ENCODE results near the gene PPP4C.

PPP4C gene

GRCh38 chr16:30054959-30055553 is 20.7 kb upstream of the PPP4C start:
- peak in 2 of 58 donors; percentile 12 to 19 for DNase-seq

GRCh38 chr16:30060346-30060745 is 15.4 kb upstream of the PPP4C start:
- no peak for DNase-seq

- DNase-seq, result no peak
Measured at GRCh38 chr16:30060836-30061554, 14.8 kb upstream of the PPP4C start.

DNA sequence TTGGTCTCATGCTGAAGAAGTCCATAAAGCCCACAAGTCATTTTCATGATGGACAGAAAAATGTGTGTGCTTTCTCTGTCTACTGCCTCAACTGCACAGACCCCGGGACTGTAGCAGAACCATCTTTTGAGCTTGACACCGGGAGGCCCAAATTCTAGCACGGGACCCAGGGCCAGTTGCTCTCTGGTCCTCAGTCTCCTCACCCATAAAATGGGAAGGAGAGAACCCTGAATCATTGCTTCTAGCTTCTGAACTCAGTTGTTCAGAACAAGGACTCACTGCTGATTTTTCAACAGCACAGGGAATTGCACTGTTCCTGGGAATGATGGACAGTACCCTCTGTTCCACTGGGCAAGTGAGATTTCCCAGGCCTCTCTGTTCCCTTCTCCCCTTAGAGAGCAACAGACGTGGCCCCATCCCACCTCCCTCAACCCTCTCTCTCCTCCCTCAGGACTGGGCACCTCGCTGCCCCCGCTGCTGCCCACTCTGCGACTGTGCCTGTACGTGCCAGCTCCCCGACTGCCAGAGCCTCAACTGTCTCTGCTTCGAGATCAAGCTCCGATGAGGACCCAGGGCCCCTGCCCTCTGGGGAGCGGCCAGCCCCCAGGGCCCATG is 12.4 kb upstream of the PPP4C start:
- peak in 2 of 58 donors; percentile 46 to 62 for DNase-seq

GRCh38 chr16:30063893-30064728 is 11.7 kb upstream of the PPP4C start:
- peak in 57 of 58 donors; percentile 18 to 91 (median 75) for DNase-seq

GRCh38 chr16:30064729-30065101 is 11.1 kb upstream of the PPP4C start:
- peak in 6 of 58 donors; percentile 51 to 77 (median 70) for DNase-seq

DNA sequence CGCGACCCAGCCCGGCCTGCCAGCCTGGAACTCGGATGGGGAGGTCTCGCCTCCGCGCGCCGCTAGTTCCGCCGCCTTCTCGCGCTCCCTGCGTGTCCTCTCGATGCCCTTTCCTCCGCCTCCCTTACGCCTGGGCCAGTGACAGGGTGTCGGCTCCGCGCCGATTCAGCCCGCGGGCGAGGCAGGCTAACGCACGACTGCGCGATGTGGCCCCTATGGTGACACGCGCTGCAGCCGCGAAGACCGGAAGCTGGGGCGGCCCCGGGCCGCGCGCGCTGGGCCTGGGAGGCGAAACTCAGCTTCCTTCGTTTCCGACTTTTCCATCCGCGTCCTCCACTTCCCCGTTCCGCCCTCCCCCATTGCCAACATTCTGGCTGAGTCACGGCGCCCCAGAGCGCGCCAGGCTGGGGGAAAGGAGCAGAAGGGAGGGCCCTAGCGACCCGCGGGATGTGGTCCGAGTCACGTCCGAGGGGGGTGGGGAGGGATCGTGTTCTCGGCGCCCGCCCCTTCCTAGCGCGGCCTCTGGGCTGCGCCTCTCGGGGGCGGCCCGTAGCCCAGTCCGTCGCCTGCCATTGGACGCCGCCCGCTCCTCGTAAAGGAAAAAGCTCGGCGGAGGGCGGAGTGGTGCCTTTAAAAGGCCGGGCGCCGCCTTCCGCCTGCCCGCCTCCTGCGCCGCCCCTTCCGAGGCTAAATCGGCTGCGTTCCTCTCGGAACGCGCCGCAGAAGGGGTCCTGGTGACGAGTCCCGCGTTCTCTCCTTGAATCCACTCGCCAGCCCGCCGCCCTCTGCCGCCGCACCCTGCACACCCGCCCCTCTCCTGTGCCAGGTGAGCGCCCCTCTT is 10.5 kb upstream of the PPP4C start, which contains the start of gene ALDOA:
TSS of gene ALDOA (plus strand) at position 659 of the 841 bp plus-strand sequence. CDS start 1,138 bp downstream, outside the sequence.
- DNase-seq, result peak; percentile 81 to 100 (median 97)

- DNase-seq, result peak in 11 of 58 donors; percentile 41 to 79 (median 55)
Measured at GRCh38 chr16:30065943-30066760, 9.6 kb upstream of the PPP4C start.

GRCh38 chr16:30066761-30067583 is 8.8 kb upstream of the PPP4C start:
- peak in 18 of 58 donors; percentile 7 to 59 (median 26) for DNase-seq

DNA sequence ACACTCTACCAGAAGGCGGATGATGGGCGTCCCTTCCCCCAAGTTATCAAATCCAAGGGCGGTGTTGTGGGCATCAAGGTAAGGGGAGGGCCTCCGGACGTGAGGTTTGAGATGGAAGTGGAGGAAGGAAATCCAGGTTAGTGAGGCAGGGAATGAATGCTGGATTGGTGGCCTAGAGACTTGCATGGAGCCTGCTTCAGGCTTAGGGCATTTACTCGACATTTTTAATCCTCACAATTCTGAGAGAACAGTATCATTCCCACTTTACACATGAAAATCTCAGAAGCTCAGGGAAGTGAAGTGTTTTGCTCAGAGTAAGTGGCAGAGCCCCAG is 8.2 kb upstream of the PPP4C start:
- DNase-seq, result no peak

GRCh38 chr16:30068333-30068732 is 7.5 kb upstream of the PPP4C start:
- no peak for DNase-seq

GRCh38 chr16:30068750-30069610 is 6.8 kb upstream of the PPP4C start:
- DNase-seq, result peak in 3 of 58 donors; percentile 15 to 30 (median 22)

DNA sequence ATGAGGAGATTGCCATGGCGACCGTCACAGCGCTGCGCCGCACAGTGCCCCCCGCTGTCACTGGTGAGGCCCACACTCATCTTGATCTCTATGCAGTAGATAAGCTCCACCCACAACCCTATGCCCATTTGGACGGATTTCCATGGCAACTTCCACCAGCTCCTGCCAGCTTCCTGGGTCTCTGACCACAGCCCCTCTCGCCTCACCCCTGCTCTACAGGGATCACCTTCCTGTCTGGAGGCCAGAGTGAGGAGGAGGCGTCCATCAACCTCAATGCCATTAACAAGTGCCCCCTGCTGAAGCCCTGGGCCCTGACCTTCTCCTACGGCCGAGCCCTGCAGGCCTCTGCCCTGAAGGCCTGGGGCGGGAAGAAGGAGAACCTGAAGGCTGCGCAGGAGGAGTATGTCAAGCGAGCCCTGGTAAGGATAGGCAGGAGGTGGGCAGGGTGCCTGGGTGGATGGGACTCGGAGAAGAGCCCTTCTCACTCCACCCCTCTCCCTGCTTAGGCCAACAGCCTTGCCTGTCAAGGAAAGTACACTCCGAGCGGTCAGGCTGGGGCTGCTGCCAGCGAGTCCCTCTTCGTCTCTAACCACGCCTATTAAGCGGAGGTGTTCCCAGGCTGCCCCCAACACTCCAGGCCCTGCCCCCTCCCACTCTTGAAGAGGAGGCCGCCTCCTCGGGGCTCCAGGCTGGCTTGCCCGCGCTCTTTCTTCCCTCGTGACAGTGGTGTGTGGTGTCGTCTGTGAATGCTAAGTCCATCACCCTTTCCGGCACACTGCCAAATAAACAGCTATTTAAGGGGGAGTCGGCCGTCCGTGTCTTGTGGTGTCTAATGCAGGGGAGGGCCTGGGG is 6.0 kb upstream of the PPP4C start:
- peak in 20 of 58 donors; percentile 6 to 53 (median 32) for DNase-seq

DNA sequence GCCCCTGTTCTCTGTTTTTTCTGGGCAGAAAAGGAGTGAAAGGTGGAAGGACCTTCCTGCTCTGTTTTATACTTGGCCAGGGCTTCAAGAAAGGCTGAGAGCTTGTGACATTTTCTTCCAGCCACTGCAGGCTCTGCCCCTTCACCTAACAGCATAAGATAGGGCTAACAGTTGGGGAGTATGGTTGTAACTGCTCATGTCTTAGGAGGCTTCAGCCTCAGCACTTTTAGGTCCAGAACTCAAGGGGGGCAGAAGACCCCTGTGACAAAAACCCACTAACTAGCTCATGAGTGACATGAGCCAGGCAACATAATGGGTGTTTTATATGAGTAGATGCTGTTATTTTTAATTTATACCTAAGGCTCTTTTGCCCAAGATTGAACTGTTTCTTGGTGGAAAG is 5.3 kb upstream of the PPP4C start:
- no peak for DNase-seq

- DNase-seq, result no peak
Measured at GRCh38 chr16:30076276-30076791, 540 bp downstream of the PPP4C start.

DNA sequence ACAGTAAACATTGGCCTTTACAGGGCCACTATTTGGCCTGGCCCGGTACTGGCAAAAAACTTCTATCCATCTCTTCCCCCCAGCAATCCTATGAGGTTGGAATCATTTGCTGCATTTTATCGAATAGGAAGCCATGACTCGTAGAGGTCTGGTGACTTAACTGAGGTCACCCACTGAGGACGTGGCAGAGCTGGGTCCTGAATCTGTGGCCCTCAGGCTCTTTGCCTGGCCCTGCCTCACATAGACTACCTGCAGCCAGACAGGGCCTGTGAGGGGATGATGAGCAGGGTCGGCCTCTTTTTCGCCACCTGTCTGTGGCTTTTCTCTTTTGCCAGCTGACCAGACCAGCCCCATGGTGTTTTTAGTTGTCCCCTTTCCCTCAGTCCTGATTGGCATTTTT is 1.9 kb downstream of the PPP4C start:
- DNase-seq, result no peak

DNA sequence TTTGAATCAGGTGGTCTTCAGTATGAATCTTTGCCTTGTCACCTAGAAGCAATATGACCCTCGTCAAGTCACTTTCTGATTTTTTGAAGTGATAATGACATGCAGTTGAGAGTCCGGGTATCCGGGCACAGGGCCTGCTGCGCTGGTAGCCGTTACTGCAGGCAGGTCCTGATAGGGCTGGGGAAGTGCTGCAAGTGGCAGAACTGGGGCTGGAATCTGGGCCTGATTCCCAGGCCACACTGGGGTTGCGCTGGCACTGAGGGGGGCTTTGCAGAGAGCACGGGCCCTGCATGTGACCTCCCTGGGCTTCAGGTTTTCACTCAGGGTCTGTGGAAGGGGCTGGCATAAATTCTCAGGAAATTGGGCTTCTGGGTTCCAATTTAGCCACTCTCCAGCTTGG is 3.0 kb downstream of the PPP4C start:
- no peak for DNase-seq
